DOHH2 (cell line): ENCODE data around the gene LONRF3.

Experiments used
- CTCF ChIP-seq: fragments of 200-600 bp; sonication (generic); IDR thresholded peaks from one replicate; pipeline ENCODE4 v1.5.1; 2014; ENCODE audit warnings: antibody characterized with exemption, mild to moderate bottlenecking, low read depth, low read length; ENCODE audit not compliant: poor library complexity, severe bottlenecking
- EZH2phosphoT487 ChIP-seq: fragments of 200-600 bp; sonication (generic); IDR thresholded peaks from 2 replicates; pipeline ENCODE4 v1.6.1; 2017; ENCODE audit warnings: borderline replicate concordance, mild to moderate bottlenecking, antibody characterized with exemption, low read length, moderate library complexity, mixed read lengths

DNA sequence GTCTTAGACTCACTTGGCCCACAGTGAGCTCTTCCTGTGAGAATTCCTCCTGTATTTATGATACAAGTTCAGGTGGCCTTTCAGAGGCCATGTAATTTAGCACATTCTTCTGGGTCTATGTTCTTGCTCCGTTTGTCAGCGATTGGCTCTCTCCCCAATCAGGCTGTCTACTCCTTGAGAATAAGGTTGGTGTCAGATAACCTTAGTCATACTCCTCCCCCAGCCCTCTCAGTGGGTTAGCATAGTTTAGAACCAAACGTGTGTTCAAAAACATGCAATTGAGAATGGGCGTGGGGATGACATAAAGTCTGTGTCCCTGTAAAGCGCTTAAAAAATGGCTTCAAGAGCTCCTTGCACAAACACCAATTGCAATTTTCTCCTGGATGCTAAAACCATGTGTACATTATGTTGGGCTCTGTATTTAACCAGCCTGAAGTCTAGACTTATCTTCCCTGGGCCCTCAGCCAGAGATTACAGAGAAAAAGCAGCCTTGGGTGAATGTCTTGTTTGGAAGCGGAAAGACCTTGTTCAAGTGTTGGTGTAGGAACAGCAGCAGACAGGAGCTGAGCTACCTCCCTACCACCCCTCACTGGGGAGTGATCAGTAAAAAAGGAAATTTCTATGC, 88.4 kb downstream of the LONRF3 start:
- TF ChIP-seq CTCF (no peak), EZH2phosphoT487 (no peak)
